NCI-H2029 (cell line): ENCODE measurements around the gene ZNF33B.
"Not testable (repeated sequence)": the region's sequence is repeated elsewhere in the genome, so short reads cannot be mapped to it uniquely, and the experiment has no call there.

Experiments
- DNase-seq: peaks from one replicate; lab custom pipeline; 2025; lab: John Stamatoyannopoulos, UW

The ZNF33B gene

DNA sequence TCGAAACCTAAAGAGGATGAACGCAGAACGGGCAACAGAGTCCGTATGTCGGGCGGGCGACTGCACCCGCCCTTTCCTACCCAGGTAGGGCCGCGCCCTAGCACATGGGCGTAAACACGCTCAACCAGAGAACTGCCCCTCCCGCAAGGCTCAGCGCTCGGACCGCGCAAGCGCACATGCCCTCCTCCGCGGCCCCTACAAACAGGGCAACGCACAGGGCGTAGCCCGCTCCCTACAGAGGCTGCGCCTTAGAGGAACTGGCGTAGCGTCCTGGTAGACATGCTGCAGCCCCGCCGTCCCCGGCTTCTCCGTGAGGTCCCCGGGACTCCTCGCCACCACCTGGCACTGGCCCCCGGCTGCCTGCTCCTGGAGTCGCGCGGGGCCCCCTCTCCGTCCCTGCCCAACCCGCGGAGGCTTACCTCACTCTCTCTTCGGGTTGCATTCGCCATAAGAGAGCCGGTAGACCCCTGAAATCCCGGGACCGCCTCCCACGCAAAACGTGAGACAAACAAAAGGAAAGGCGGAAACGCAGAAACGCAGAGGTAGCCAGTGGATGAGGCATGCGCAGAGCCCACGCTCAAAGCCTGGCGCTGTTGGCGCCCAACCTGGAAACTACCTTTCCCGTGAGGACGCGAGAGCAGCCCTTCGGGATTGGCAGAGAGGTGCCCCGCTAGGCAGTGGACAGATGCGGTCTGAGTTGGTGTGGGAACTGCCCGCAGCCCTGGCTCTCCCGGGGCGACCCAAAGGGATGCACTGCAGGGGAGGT is at the start of gene ZNF33B:
Gene ZNF33B (minus strand): TSS at position 516 of the 766 bp plus-strand sequence. CDS start 1,642 bp downstream, outside the sequence.
- DNase-seq = peak; percentile 90

DNA sequence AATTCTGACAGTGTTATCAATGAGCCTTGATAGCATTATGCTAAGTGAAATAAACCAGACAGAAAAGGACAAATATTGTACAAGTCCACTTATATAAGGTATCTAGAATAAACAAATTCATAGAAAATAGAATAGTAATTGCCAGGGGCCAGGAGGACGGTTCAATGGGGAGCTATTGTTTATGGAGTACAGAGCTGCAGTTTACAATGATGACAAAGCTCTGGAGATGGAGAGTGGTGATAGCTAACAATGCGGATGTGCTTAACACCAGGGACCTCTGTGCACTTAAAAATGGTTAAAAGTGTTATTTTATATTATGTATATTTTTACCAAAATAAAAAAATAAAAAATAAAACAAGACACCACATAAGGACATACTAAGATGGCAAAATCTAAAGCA is 46.1 kb upstream of the ZNF33B start:
- no peak for DNase-seq

DNA sequence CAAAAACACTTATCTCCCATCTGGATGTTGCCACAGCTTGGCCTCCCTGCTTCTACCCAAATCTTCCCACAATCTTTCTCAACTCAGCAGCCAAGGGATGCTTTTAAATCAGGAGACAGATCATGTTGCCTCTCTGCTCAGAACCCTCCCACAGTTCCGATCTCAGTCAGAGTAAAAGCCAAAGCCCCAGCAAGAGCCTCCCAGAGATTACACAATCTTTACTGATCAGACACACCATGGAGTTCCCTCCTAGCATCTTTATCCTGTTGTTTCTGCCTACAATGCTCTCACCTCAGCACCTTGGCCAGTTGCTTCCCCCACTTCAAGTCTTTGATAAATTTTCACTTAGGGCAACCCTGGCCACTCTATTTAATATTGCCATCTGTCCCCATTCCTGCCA is 41.9 kb upstream of the ZNF33B start:
- DNase-seq = no peak

DNA sequence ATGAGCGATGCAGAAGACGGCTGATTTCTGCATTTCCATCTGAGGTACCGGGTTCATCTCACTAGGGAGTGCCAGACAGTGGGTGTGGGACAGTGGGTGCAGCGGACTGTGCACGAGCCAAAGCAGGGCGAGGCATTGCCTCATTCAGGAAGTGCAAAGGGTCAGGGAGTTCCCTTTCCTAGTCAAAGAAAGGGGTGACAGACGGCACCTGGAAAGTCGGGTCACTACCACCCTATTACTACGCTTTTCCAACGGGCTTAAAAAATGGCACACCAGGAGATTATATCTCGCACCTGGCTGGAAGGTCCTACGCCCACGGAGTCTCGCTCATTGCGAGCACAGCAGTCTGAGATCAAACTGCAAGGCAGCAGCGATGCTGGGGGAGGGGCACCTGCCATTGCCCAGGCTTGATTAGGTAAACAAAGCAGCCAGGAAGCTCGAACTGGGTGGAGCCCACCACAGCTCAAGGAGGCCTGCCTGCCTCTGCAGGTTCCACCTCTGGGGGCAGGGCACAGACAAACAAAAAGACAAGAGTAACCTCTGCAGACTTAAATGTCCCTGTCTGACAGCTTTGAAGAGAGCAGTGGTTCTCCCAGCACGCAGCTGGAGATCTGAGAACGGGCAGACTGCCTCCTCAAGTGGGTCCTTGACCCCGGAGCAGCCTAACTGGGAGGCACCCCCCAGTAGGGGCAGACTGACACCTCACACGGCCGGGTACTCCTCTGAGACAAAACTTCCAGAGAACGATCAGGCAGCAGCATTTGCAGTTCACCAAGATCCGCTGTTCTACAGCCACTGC is 27.0 kb upstream of the ZNF33B start:
- DNase-seq = not testable (repeated sequence)

DNA sequence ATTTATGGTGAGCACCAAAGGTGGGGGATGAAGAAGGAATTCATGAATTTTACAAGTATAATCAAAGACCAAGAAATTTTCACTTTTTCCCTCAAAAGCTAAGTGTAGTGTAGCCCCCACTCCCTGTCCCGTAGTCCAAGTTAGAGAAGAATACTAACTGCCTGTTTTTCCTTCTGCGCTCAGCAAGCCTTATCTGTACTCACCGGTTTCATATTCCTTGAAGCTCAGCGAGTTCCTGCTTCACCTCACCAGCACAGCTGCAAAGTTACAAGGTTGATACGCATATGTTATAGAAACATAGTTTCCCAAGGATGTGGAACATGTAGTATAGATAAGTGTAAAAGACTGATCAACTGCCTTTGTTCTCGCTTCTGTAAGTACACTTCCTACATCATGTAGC is 16.0 kb upstream of the ZNF33B start:
- no peak for DNase-seq

DNA sequence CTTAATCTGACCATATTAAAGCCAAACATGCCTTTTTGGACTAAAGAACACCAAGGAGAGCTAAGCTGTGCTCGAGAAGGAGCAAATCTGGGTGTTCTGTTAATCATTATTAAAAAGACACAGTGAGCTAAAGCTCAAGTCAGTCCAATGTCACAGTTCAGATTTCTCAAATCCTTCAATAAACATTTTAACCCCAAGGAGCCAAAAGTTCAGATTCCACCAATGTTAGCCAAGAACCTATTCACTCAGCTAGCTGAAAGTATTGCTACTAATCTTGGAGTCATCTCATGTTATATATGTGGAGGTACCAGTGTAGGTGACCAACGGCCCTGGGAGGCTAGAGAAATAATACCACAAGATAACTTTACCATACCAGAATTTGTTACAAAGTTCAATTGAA is 14.5 kb upstream of the ZNF33B start:
- DNase-seq = no peak

DNA sequence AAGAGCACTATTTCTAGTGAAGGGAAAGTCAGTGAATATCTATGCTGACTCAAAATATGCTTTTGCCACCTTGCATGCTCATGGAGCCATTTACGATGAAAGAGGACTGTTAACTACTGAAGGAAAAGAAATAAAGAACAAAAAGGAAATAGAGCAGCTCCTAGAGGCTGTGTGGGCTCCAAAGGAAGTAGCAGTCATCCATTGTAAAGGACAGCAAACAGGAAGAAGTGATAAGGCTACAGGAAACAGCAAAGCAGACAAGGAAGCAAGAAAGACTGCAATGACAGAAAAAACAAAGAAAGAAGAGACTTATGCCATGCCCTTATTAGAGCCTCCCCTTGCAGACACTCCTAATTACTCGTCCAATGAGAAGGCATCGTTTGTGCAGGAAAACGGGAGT is 12.0 kb upstream of the ZNF33B start:
- DNase-seq = no peak

DNA sequence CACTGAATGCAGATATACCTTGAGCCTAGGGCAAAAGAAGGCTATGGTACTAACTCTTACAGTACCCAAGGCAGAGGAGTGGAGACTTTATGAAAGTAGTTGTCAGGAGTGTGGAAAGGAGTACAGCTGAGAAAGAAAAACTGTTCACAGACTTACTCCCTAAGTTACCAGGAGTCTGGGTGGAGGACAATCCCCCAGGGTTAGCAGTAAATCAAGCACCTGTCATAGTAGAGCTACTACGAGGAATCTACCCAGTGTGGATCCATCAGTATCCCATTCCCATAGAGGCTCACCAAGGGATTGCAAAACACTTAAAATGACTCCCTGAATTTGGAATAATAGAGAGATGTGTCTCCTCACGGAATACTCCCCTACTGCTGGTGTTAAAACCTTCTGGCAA is 10.1 kb upstream of the ZNF33B start:
- DNase-seq = no peak

DNA sequence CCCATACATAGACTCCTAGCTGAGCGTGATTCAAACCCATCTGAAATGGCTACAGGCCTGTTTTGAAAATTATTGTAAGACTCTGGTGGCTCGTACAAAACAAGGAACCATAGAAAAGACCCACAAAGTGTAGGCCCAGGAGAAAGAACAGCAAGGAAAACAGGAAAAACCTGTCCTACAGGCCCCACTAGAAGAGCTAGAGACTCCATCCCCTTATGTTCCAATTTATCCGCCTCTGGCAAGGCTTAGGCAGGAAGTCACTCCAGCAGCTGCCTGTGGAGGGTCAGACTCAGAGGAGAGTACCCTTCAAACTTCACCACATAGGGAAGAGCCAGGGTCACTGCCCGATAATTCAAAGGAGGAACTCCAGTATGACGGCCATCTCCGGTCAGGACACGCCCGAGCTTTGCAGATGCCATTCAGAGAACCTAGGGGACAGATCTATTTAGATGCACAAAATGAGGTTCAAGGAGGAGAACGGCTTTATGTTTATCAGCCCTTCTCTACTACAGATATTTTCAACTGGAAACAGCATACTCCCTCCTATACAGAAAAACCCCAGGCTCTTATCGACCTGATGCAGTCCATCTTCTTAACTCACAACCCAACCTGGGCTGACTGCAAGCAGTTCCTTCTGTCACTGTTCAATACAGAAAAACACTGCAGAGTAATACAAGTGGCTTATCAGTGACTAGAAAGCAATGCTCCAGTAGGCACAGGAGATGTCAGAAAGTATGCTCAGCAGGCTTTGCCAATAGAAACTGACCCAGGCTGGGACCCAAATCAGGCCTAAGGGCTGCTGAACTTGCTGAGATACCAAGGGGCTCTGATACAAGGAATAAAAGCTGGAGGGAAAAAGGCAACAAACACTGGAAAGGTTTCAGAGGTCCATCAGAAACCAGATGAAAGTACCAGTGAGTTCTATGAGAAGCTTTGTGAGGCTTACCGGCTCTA is 8.6 kb upstream of the ZNF33B start:
- DNase-seq = peak; percentile 47

DNA sequence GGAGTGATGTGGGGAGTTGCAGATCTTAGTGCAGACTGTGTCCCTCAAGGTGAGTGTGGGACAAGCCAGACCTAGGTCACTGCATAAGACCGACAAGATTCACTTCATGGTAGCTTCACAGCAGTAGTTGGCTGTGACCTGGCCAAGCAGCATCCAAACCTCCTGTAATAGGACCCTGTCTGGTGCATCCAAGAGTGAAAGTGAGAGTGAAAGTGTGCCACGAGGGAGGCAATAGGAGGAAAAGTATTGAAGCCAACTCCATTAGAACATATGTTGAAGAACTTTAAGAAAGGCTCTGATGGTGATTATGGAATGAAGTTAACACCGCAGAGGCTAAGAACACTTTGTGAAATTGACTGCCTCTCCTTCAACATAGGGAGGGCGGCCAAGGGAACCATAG is 7.8 kb upstream of the ZNF33B start:
- DNase-seq = no peak

DNA sequence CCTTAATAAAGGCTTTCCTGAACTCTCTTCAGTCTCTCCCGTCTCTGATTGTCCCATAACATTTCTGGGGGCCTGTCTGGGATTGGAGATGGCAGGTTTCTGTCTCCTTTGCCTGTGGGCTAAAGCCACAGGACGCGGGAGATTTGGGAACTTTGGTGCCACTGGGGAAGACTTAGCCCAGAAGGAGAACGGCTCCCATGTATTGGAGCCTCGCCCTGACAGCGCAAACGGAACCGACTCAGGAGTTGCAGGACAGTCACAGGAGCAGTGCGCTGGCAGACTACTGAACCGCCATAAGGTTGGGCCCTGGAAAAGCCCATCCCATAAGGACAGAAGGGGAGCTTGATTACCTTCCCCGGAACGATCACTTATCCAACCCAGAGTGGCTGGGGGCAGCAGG is 7.1 kb upstream of the ZNF33B start:
- no peak for DNase-seq

DNA sequence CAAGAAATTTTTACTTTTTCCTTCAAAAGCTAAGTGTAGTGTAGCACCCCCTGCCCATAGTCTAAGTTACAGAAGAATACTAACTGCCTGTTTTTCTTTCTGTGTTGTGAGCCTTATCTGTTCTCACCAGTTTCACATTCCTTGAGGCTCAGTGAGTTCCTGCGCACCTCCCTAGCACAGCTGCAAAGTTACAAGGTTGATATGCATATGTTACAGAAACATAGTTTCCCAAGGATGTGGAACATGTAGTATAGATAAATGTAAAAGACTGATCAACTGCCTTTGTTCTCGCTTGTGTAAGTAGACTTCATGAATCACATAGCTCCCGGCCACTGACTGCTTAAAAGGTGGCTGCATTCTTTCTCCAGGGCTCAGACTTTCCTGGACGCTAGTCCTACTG is 6.7 kb upstream of the ZNF33B start:
- no peak for DNase-seq

DNA sequence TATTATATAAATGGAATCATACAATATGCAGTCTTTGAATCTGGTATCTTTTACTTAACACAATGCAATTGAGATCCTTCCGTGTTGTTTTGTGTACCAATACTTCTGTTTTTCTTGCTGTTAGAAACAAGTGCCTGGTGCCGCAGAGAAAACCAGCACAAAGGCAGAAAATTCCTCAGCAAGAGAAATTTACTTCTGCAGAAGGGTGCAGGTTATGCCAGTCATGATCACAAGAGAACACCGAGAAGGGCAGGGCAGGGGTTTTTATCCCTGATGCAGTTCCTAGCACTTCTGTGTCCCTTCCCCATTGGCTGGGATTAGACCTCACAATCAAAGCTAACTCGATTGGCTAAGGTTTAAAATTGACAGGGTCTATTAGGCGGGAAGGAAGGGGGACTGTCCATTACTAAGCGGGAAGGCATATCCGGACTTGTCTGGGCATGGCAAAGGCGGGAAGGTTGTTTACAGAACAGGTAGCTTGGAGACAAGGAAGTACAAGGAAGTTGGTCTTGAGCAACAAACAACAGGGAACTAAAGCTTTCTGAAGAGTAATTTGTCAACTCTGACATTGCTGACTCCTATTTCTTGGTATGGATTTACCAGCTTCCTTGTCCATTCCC is 2.4 kb upstream of the ZNF33B start:
- DNase-seq = no peak

DNA sequence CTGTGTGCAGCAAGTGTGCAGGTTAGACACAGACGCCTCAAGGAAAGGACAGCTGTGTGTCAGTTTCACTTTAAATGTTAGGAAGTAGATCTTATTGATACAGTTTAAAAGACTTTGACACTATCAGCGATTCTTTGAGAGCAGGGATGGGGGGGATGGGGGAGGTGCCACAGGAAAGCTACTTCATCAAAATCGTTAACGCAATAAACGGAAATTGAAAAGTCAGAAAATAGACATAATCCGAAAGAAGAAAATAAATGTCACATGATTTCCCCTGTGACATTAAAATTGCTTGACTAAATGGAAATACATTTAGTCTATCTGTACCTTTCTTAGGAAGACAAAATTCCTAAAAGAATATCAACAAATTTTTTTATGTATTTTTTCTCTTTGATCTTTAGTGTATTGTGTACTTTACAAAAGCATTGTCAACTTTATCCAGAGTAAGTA is 476 bp upstream of the ZNF33B start:
- no peak for DNase-seq

DNA sequence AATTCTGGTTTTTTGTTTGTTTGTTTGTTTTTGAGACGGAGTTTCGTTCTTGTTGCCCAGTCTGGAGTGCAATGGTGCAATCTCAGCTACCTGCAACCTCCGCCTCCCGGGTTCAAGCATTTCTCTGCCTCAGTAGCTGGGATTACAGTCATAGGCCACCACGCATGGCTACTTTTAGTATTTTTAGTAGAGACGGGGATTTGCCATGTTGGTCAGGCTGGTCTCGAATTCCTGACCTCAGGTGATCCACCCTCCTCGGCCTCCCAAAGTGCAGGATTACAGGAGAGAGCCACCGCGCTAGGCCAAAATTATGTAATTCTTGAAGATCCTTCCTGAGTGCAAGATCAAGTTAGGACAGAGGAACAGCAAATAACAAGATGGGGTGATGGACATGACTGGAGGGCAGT is 719 bp downstream of the ZNF33B start:
- DNase-seq = no peak

DNA sequence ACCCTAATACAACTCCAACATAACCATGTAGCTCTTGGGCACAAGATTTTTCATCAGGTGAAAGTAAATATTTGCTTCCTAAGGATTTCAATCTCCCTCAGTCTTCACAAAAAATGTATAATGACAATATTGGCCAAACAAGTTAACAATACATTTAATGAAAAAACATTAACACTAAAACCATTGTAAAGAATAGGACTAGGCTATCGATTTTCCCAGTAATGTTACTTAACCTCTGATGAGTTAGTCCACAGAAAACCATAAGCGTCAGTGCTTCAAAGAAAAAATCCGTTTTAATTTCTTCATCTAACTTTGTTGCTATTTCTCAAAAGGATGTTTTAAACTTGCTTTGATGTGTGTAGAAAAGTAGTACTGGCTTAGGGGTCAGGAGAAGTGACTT is 1.2 kb downstream of the ZNF33B start:
- no peak for DNase-seq

DNA sequence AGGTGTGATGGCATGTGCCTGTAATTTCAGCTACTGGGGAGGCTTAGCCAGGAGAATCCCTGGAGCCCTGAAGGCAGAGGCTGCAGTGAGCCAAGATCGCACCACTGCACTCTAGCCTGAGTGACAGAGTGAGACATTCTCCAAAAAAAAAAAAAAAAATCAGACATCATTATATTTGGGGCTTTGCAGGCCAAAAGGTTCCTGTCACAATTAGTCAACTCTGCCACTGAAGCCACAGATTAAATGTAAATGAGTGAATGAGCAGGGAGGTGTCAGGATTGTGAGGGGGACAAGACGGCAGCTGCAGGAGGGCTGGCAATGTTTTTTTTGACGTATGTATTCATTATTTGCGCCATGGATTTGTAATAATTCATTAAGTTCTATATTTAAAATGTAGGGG is 3.3 kb downstream of the ZNF33B start:
- no peak for DNase-seq

DNA sequence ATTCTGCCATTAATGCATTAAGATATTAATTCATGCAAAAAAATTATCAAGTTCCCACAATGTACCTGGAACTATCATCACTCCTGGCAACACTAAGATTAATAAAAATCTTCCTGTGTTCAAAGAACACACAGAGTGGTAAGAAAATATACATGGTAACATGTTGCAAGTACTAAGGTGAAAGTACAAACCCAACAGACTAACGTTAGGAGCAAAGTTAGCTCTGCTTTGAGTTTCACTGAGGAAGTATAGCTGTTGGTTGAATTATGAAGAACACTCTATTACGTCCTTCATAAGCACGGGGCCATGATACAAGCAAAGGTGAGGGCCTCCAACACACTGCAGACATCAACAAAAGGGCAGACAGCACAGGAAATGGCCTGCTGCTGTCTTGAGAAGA is 5.8 kb downstream of the ZNF33B start:
- DNase-seq = no peak

DNA sequence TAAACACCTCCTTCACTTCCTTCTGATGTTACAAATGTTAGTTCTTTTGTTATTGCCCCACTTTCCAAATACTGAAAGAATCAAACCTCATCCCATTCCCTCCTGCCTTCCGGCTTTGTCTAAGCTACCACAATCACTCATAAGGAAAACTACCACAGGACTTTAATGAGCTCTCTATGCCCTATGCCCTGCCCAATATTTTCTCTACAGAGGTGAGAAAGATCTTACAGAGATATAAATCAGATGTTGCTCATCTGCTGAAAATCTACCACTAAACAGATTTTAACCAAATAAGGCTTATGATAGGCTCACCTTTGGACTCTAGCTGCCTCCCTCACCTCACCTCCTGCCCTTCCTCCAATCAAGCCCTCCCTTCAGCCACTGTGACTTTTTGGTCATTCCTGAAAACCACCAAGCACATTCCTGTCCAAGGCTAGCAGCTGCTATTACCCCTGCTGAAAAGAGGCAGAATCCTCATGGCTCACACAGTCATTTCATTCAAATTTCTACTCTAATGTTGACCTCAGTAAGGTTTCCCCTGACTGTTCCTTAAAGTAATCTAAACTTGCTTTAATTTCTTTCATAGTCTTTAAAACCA is 7.7 kb downstream of the ZNF33B start:
- DNase-seq = no peak

DNA sequence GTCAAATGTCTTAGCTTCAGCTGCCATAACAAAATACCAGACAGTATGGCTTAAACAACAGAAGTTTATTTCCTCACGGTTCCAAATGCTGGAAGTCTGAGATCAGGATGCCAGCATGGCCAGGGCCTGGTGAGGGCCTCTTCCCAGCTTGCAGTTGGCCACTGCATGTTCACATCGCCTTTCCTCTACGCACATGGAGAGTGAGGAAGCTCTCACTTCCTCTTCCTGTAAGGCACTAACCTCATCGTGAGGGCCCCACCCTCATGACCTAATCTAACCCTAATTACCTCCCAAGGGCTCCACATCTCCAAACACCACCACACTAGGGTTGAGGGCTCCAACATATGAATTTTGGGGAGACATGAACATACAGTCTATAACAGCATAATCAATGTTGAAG is 14.4 kb downstream of the ZNF33B start:
- DNase-seq = no peak

DNA sequence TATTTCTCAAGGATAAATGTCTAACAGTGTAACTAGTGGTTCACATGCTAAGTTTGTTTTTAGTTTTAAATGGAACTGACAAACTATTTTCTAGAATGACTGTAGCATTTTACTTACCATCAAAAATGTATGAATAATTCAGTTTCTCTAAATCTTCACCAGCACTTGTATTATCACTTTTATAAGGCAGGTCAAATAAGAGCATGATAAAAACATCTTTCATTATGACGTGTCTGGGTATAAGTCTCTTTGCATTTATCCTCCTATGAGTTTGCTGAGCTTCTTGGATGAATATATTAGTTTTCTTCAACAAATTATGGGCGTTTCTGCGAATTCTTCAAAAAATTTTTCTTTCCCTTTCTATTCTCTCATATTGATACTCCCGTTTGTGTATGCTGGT is 19.9 kb downstream of the ZNF33B start:
- DNase-seq = no peak
